GM23338 (cell line): ENCODE data around the gene PKNOX2. TPM values are rescaled to one million over a fixed set of nuclear protein-coding genes. Genes with fewer than 3 reads are reported as not detected.

ENCODE experiments used
- ATAC-seq: fragments of 200-7000 bp; cut with Tn5 transposase; 3 replicates; pipeline ENCODE4 v1.9.1; 2020
- DNase-seq: peaks from one replicate; pipeline ENCODE4 v3.0.0-alpha.2; 2015; ENCODE audit warnings: low spot score
- H2AFZ ChIP-seq: fragments of 200-600 bp; sonication (generic); 2 replicates; pipeline ENCODE4 v1.8.0; 2016; ENCODE audit warnings: antibody characterized with exemption, mild to moderate bottlenecking, moderate library complexity
- H3F3A ChIP-seq: fragments of 200-600 bp; sonication (generic); replicated peaks from 2 replicates; pipeline ENCODE4 v1.8.0; 2017; ENCODE audit warnings: antibody characterized with exemption, mixed run types, low read depth
- H3K27ac ChIP-seq: fragments of 200-600 bp; sonication (generic); 2 replicates; pipeline ENCODE4 v1.6.1; 2016; ENCODE audit warnings: low read depth
- H3K27me3 ChIP-seq: fragments of 200-600 bp; sonication (generic); 2 replicates; pipeline ENCODE4 v1.8.0; 2016; ENCODE audit warnings: mild to moderate bottlenecking, mixed run types, moderate library complexity; ENCODE audit not compliant: insufficient read depth
- H3K36me3 ChIP-seq: fragments of 200-600 bp; sonication (generic); 2 replicates; pipeline ENCODE4 v1.8.0; 2016; ENCODE audit warnings: mild to moderate bottlenecking; ENCODE audit not compliant: insufficient read depth
- H3K4me1 ChIP-seq: fragments of 200-600 bp; sonication (generic); 2 replicates; pipeline ENCODE4 v1.8.0; 2016; ENCODE audit warnings: mild to moderate bottlenecking, moderate library complexity; ENCODE audit not compliant: insufficient read depth
- H3K4me2 ChIP-seq: fragments of 200-600 bp; sonication (generic); 2 replicates; pipeline ENCODE4 v1.7.1; 2017; ENCODE audit warnings: mixed run types
- H3K4me3 ChIP-seq: fragments of 200-600 bp; sonication (generic); 2 replicates; pipeline ENCODE4 v1.6.1; 2016; ENCODE audit warnings: mixed run types
- H3K79me2 ChIP-seq: fragments of 200-600 bp; sonication (generic); replicated peaks from 2 replicates; pipeline ENCODE4 v1.8.0; 2017; ENCODE audit warnings: mild to moderate bottlenecking; ENCODE audit not compliant: insufficient read depth
- H3K9me2 ChIP-seq: fragments of 200-600 bp; sonication (generic); 2 replicates; pipeline ENCODE4 v1.8.0; 2017; ENCODE audit not compliant: insufficient read depth
- H4K20me1 ChIP-seq: fragments of 200-600 bp; sonication (generic); replicated peaks from 2 replicates; pipeline ENCODE4 v1.8.0; 2017; ENCODE audit warnings: mild to moderate bottlenecking; ENCODE audit not compliant: insufficient read depth
- H3K27ac Mint-ChIP-seq: 2 replicates; pipeline ENCODE4 v1.8.0; 2020; ENCODE audit warnings: inconsistent platforms, mild to moderate bottlenecking, moderate library complexity, mixed read lengths
- H3K27me3 Mint-ChIP-seq: 3 replicates; pipeline ENCODE4 v1.8.0; 2022; ENCODE audit warnings: low read depth, mild to moderate bottlenecking, moderate library complexity, mixed read lengths, inconsistent platforms; ENCODE audit not compliant: insufficient read depth, poor library complexity
- H3K36me3 Mint-ChIP-seq: 3 replicates; pipeline ENCODE4 v1.8.0; 2021; ENCODE audit warnings: low read depth, mild to moderate bottlenecking, inconsistent platforms, moderate library complexity, mixed read lengths
- H3K4me1 Mint-ChIP-seq: 3 replicates; pipeline ENCODE4 v1.8.0; 2020; ENCODE audit warnings: mild to moderate bottlenecking, inconsistent platforms, mixed read lengths
- H3K4me3 Mint-ChIP-seq: 3 replicates; pipeline ENCODE4 v1.8.0; 2021; ENCODE audit warnings: moderate library complexity, mild to moderate bottlenecking, inconsistent platforms, mixed read lengths
- H3K9me3 Mint-ChIP-seq: 3 replicates; pipeline ENCODE4 v1.8.0; 2020; ENCODE audit warnings: moderate library complexity, mild to moderate bottlenecking, inconsistent platforms, mixed read lengths
- CTCF ChIP-seq, 2 experiments: fragments of 200-600 bp in 1 of 2; sonication (generic) in 1 of 2; conservative IDR thresholded peaks; 2 replicates each; pipeline versions ENCODE4 v1.5.1 to v1.6.1; 2016 to 2017; ENCODE audit warnings: antibody characterized with exemption in 2 of 2, low read depth in 2 of 2, mild to moderate bottlenecking in 2 of 2, moderate library complexity in 1 of 2
- REST ChIP-seq: IDR thresholded peaks from one replicate; pipeline ENCODE4 v1.6.1; 2018; ENCODE audit warnings: antibody characterized with exemption; ENCODE audit not compliant: unreplicated experiment
- ZNF462 ChIP-seq: fragments of 250-450 bp; sonication (Bioruptor Pico); IDR thresholded peaks from 2 replicates; pipeline ENCODE4 v1.5.0; 2020; ENCODE audit warnings: mild to moderate bottlenecking, moderate library complexity
- polyA plus RNA-seq: library from polyadenylated mRNA; unstranded; fragments of >200 nt; fragmentation: Nextera tagmentation; extraction: Ambion mirVana; gene quantifications from 2 replicates; pipeline ENCODE4 v1.2.1, GENCODE V29; 2016
- total RNA-seq: library from RNA; depleted of rRNA; stranded (reverse); fragments of >200 nt; shearing (Covaris generic); gene quantifications from 2 replicates; pipeline ENCODE4 v1.2.3, GENCODE V29; 2014

Gene PKNOX2
- total and polyA plus RNA-seq, 2 experiments from 2014 or later = 0.42 to 0.83 TPM

GRCh38 chr11:125422681-125423080 lies 258.1 kb downstream of the PKNOX2 start:
- H3K9me3 Mint-ChIP-seq = no peaks in the 10 kb centered on the region
- no peaks in the 10 kb centered on the region for H3K36me3 Mint-ChIP-seq
- H3K27ac Mint-ChIP-seq = no peak overlapping the region
- H2AFZ ChIP-seq = no peak overlapping the region
- H3F3A ChIP-seq = no peaks in the 10 kb centered on the region
- H3K4me1 Mint-ChIP-seq = peaks cover 8% of the 10 kb centered on the region
- no peaks in the 10 kb centered on the region for H3K27me3 ChIP-seq
- no peaks in the 10 kb centered on the region for H4K20me1 ChIP-seq
- H3K36me3 ChIP-seq = no peaks in the 10 kb centered on the region
- peaks cover 10% of the 10 kb centered on the region for H3K27me3 Mint-ChIP-seq
- DNase-seq (no peak), ATAC-seq (no peak)
- TF ChIP-seq ZNF462 (CRISPR knock-in tag) (no peak), CTCF (conservative IDR thresholded peaks at IDR 0.05; ENCODE audit: low read depth in 2 of 2) (no peak)
- H3K9me2 ChIP-seq = no peaks in the 10 kb centered on the region
- H3K4me3 ChIP-seq = no peak overlapping the region
- H3K79me2 ChIP-seq = no peaks in the 10 kb centered on the region
- H3K4me2 ChIP-seq = no peak overlapping the region
- H3K4me1 ChIP-seq = peaks cover 7% of the 10 kb centered on the region
- no peak overlapping the region for H3K27ac ChIP-seq
- H3K4me3 Mint-ChIP-seq = no peak overlapping the region

DNA sequence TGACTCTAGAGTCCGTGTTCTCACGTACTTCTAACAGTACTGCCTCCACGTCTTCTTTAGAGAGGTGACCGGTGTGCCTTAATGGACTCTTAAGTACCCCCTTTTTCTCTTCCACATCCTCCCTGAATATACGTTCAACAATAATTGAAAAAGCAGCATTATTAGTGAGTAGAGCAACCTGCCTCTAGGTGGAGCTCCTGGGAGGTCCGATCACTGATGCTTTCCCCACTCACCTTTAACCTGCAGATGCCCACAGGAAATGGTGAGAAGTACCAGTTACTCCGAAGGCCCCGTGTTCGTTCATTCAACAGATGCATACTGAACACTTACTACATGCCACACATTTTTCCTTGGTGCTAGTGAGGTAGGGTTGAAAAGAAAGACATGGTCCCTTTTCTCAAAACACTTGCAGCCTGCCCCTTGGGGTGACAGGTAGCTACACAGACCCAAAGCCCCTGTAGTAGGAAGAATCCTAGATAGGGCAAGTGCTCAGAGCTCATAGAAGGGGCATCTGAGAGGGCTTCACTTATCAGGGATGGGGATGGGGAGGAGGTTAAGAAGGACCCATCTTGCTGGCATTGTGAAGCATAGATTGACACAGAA lies 258.8 kb downstream of the PKNOX2 start:
- Histone ChIP-seq H3F3A (no peaks in the 10 kb centered on the region), H3K4me2 (no peak overlapping the region), H3K4me1 (peaks cover 7% of the 10 kb centered on the region), H4K20me1 (no peaks in the 10 kb centered on the region), H3K36me3 (no peaks in the 10 kb centered on the region), H3K27me3 (no peaks in the 10 kb centered on the region), H3K27ac (no peak overlapping the region), H2AFZ (no peak overlapping the region), H3K4me3 (no peak overlapping the region), H3K79me2 (no peaks in the 10 kb centered on the region), H3K9me2 (no peaks in the 10 kb centered on the region)
- H3K27me3 Mint-ChIP-seq = peaks cover 12% of the 10 kb centered on the region
- no peak overlapping the region for H3K27ac Mint-ChIP-seq
- no peak overlapping the region for H3K4me3 Mint-ChIP-seq
- DNase-seq = peak; percentile 57
- H3K36me3 Mint-ChIP-seq = no peaks in the 10 kb centered on the region
- peaks cover 12% of the 10 kb centered on the region for H3K4me1 Mint-ChIP-seq
- no peaks in the 10 kb centered on the region for H3K9me3 Mint-ChIP-seq
- TF ChIP-seq CTCF (conservative IDR thresholded peaks at IDR 0.05; ENCODE audit: low read depth in 2 of 2) = peak; percentile 77 to 79
- TF ChIP-seq REST = no peak
- ATAC-seq = peak; percentile 60
